Upper lobe of left lung (tissue), 6 donors: ENCODE data around the gene SLC43A3. TPM values are rescaled to one million over a fixed set of nuclear protein-coding genes. Genes with fewer than 3 reads are reported as not detected.

Experiments
- ATAC-seq, 2 donors: fragments of 200-7000 bp; cut with Tn5 transposase; one replicate each; pipeline ENCODE4 v1.9.1; 2022; ENCODE audit warnings: mild to moderate bottlenecking in 2 of 2, moderate library complexity in 2 of 2; ENCODE audit not compliant: low FRiP score in 2 of 2
- DNase-seq, 2 donors: peaks; one replicate each; pipeline ENCODE4 v3.0.0-alpha.2; 2019 to 2020
- H3K27ac ChIP-seq, 4 donors: fragments of 200-600 bp; sonication (generic); one replicate each; pipeline ENCODE4 v1.5.1; 2016 to 2019
- H3K27me3 ChIP-seq, 4 donors: fragments of 200-600 bp; sonication (generic); one replicate each; pipeline ENCODE4 v1.5.1; 2017 to 2019
- H3K36me3 ChIP-seq, 4 donors: fragments of 200-600 bp; sonication (generic); one replicate each; pipeline ENCODE4 v1.5.1; 2016 to 2019
- H3K4me1 ChIP-seq, 4 donors: fragments of 200-600 bp; sonication (generic); one replicate each; pipeline ENCODE4 v1.5.1; 2018 to 2019
- H3K4me3 ChIP-seq, 4 donors: fragments of 200-600 bp; sonication (generic); one replicate each; pipeline ENCODE4 v1.5.1; 2017 to 2019; ENCODE audit warnings: mild to moderate bottlenecking in 2 of 4, moderate library complexity in 1 of 4
- H3K9me3 ChIP-seq, 4 donors: fragments of 200-600 bp; sonication (generic); one replicate each; pipeline ENCODE4 v1.5.1; 2018 to 2019
- EP300 ChIP-seq, 4 donors: sonication (generic); formaldehyde crosslinking; IDR thresholded peaks; one replicate each; pipeline ENCODE4 v1.5.1; 2017; ENCODE audit warnings: antibody characterized with exemption in 4 of 4, control low read depth in 2 of 4
- POLR2A ChIP-seq, 4 donors: fragments of 450-650 bp; IDR thresholded peaks; one replicate each; pipeline ENCODE4 v1.5.1; 2016 to 2017; ENCODE audit warnings: antibody characterized with exemption in 4 of 4, mild to moderate bottlenecking in 2 of 4
- POLR2AphosphoS5 ChIP-seq, 2 donors: sonication (generic); formaldehyde crosslinking; IDR thresholded peaks; one replicate each; pipeline ENCODE4 v1.5.1; 2017; ENCODE audit warnings: antibody characterized with exemption in 2 of 2
- WGBS, 2 donors: methylation state at CpG; one replicate each; pipeline ENCODE4 v1.1.5; 2017 to 2018; 5-methylcytosine and 5-hydroxymethylcytosine counted together
- small RNA-seq, 4 donors: library from RNA; depleted of rRNA; stranded (forward); fragments of <200 nt; gene quantifications; one replicate each; pipeline ENCODE3, GENCODE V24; 2016
- total RNA-seq, 6 donors: library from RNA; depleted of rRNA in 4 of 6; stranded (reverse); fragments of >200 nt in 4 of 6; gene quantifications; one replicate each; pipeline versions ENCODE4 v1.1.0 to v1.2.1, GENCODE V29; 2016 to 2021
- TF ChIP-seq, protein P1 (sequence below), 6 experiments: fragments of 450-650 bp in 4 of 6; fragments of 200-600 bp in 2 of 6; sonication (generic) in 2 of 6; IDR thresholded peaks; one replicate each; pipeline ENCODE4 v1.5.1; 2016 to 2019; ENCODE audit warnings: antibody characterized with exemption in 6 of 6
- donor health status: DM: no; HTN: no; CAD: no; lungs with moderate emphysema.
- donor health status: DM: no; HTN: yes; CAD: no; lungs with severe emphysema.

Gene SLC43A3
- total RNA-seq, 6 donors from 2014 or later = 61.6 to 177 (median 118) TPM

DNA sequence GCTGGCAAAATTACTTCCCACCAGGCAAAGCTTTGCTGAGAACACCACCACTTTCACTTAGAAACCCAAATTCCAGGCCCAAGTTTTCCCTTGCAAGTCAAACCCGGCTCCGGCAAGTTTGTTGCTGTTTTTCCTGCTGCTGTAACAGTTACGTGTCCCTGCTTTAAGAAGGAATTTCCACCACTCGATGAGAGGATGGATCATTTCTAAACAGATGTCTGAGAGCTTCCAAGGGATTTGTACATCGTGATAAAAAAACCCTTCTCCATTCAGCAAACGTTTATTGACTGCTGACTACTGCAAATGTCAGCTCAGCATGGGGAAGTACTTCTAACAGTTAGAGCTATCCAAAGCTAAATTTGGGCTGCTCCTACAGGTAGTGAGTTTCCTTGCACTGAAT lies 69.1 kb downstream of the SLC43A3 start:
- no peak overlapping the region for H3K4me3 ChIP-seq
- DNase-seq (no peak), ATAC-seq (no peak)
- H3K27me3 ChIP-seq = no peaks in the 10 kb centered on the region
- TF ChIP-seq POLR2A (IDR thresholded peaks at IDR 0.05) = no peak
- no peak for TF ChIP-seq POLR2AphosphoS5 (IDR thresholded peaks at IDR 0.05)
- no peak for TF ChIP-seq EP300 (IDR thresholded peaks at IDR 0.05)
- TF ChIP-seq, protein P1, sequence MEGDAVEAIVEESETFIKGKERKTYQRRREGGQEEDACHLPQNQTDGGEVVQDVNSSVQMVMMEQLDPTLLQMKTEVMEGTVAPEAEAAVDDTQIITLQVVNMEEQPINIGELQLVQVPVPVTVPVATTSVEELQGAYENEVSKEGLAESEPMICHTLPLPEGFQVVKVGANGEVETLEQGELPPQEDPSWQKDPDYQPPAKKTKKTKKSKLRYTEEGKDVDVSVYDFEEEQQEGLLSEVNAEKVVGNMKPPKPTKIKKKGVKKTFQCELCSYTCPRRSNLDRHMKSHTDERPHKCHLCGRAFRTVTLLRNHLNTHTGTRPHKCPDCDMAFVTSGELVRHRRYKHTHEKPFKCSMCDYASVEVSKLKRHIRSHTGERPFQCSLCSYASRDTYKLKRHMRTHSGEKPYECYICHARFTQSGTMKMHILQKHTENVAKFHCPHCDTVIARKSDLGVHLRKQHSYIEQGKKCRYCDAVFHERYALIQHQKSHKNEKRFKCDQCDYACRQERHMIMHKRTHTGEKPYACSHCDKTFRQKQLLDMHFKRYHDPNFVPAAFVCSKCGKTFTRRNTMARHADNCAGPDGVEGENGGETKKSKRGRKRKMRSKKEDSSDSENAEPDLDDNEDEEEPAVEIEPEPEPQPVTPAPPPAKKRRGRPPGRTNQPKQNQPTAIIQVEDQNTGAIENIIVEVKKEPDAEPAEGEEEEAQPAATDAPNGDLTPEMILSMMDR (IDR thresholded peaks at IDR 0.05) = no peak
- WGBS, 2 donors = 35 to 38% methylated on average over 6 of the region's 6 CpGs
- H3K9me3 ChIP-seq = no peaks in the 10 kb centered on the region
- H3K4me1 ChIP-seq = peaks cover 0 to 6% (median 2%) of the 10 kb centered on the region in 4 donors
- H3K36me3 ChIP-seq = no peaks in the 10 kb centered on the region
- peak overlapping the region in 1 of 4 donors; percentile 27 for H3K27ac ChIP-seq

DNA sequence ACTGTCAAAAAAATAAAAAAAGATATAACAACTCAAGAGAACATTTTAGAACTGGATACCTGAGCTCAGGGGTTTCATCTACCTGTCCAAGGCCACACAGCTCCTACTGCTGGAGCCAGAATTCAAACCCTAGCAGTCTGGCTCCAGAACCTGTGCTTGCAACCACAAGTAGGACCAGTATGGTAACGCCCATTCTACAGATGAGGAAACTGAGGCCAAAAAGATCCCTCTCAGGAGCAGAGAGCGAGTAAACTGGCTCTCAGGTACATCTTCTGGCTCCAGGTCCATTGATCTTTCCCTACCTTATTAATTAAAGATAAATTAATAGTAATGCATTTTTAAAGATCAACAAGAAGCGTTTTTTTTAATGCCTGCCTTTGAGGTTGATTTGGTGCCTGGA lies 69.6 kb downstream of the SLC43A3 start:
- H3K4me3 ChIP-seq = no peak overlapping the region
- no peak for ATAC-seq
- H3K9me3 ChIP-seq = no peaks in the 10 kb centered on the region
- no peak for TF ChIP-seq POLR2A (IDR thresholded peaks at IDR 0.05)
- no peak for TF ChIP-seq POLR2AphosphoS5 (IDR thresholded peaks at IDR 0.05)
- no peak for TF ChIP-seq EP300 (IDR thresholded peaks at IDR 0.05)
- TF ChIP-seq, protein P1 (IDR thresholded peaks at IDR 0.05) = no peak
- no peaks in the 10 kb centered on the region for H3K27me3 ChIP-seq
- H3K27ac ChIP-seq = peak overlapping the region in 1 of 4 donors; percentile 27
- H3K36me3 ChIP-seq = no peaks in the 10 kb centered on the region
- DNase-seq = no peak
- peaks cover 0 to 6% (median 2%) of the 10 kb centered on the region in 4 donors for H3K4me1 ChIP-seq
- 89 to 94% methylated on average over 3 of the region's 3 CpGs for WGBS, 2 donors

Small RNAs within 50 kb of the gene (small RNA-seq; reads per million reads assigned to genes)
- gene RNA5SP341 = 0 reads per million in 4 donors

Other genes starting within 250 kb of the SLC43A3 start
- gene LRRC55, start 245.2 kb downstream of the SLC43A3 start, total RNA-seq = under 1 TPM in 2 of 6 donors, not detected in 4; 0.10 to 0.11 TPM
- gene APLNR, start 189.9 kb downstream of the SLC43A3 start, total RNA-seq = 1 to 10 TPM in 5 of 6 donors, not detected in 1; 1.1 to 5.7 (median 1.9) TPM
- 100 to 1,000 TPM; 120 to 322 (median 184) TPM for gene TNKS1BP1, start 102.2 kb downstream of the SLC43A3 start, total RNA-seq
- 10 to 100 TPM; 48.2 to 89.6 (median 65.5) TPM for gene SSRP1, start 91.2 kb downstream of the SLC43A3 start, total RNA-seq
- gene P2RX3, start 88.8 kb downstream of the SLC43A3 start, total RNA-seq = not detected
- not detected for gene PRG3, start 46.0 kb downstream of the SLC43A3 start, total RNA-seq
- 1 to 10 TPM in 3 of 6 donors, under 1 TPM in 1, not detected in 2; 0.30 to 2.6 (median 1.6) TPM for gene PRG2, start 36.5 kb downstream of the SLC43A3 start, total RNA-seq
- 1 to 10 TPM in 5 of 6 donors, not detected in 1; 1.1 to 4.1 (median 2.0) TPM for gene RTN4RL2, start 33.4 kb upstream of the SLC43A3 start, total RNA-seq
- gene SLC43A1, start 88.6 kb upstream of the SLC43A3 start, total RNA-seq = 10 to 100 TPM in 5 of 6 donors, 1 to 10 TPM in 1; 7.1 to 72.3 (median 13.9) TPM
- 10 to 100 TPM in 5 of 6 donors, 1 to 10 TPM in 1; 7.3 to 62.2 (median 26.8) TPM for gene TIMM10, start 103.6 kb upstream of the SLC43A3 start, total RNA-seq
- gene SMTNL1, start 110.5 kb upstream of the SLC43A3 start, total RNA-seq = not detected
- 100 to 1,000 TPM in 1 of 6 donors, 10 to 100 TPM in 5; 39.8 to 142 (median 80.9) TPM for gene UBE2L6, start 140.6 kb upstream of the SLC43A3 start, total RNA-seq
- 100 to 1,000 TPM; 306 to 573 (median 469) TPM for gene SERPING1, start 170.6 kb upstream of the SLC43A3 start, total RNA-seq
- 1 to 10 TPM in 5 of 6 donors, under 1 TPM in 1; 0.91 to 8.4 (median 3.5) TPM for gene YPEL4, start 222.8 kb upstream of the SLC43A3 start, total RNA-seq
- gene CLP1, start 230.6 kb upstream of the SLC43A3 start, total RNA-seq = 10 to 100 TPM; 10.5 to 16.9 (median 13.4) TPM
- gene ZDHHC5, start 241.0 kb upstream of the SLC43A3 start, total RNA-seq = 10 to 100 TPM; 45.1 to 81.9 (median 58.7) TPM